GM11168 (cell line): Measurements from ENCODE around the gene IPP.
"Not testable (repeated sequence)": the region's sequence is repeated elsewhere in the genome, so short reads cannot be mapped to it uniquely, and the experiment has no call there.

ENCODE experiments used
- in situ Hi-C: fragments of 300-500 bp; cut with MboI; formaldehyde crosslinking; loops from one replicate; pipeline ENCODE4 v1.12.0; 2022; ENCODE audit warnings: low sequenced_read_pairs; ENCODE audit not compliant: unreplicated experiment

Gene IPP

DNA sequence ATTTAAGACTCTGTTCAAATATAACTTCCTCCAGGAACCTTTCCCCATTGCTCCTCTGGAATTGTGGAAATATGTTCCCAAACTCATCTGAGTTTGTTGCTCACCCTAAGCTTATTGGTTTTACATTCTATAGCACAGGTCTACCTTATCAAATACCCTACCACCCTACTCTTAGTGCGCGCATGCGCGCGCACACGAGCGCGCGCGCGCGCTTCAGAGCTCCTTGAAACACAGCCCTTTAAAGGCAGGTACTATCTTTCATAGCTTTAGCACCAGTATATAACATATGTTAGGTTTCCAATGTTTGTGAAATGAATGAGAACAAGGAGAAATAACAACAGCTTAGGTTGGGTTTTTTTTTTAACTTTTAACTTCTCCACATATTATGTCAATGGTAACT, 3.5 kb downstream of the IPP start:
- in situ Hi-C loops = no loop called here

DNA sequence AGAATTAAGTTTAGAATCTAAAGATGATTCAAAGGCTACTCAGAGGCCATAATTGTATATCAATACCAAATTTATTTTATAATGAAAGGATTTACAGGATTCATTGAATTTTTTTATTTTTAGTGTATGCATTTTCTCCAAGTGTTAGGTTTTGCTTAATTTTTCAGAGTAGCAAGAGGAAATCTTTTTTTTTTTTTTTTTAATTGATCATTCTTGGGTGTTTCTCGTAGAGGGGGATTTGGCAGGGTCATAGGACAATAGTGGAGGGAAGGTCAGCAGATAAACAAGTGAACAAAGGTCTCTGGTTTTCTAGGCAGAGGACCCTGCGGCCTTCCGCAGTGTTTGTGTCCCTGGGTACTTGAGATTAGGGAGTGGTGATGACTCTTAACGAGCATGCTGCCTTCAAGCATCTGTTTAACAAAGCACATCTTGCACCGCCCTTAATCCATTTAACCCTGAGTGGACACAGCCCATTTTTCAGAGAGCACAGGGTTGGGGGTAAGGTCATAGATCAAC, 10.8 kb downstream of the IPP start:
- in situ Hi-C loops = not testable (repeated sequence)

DNA sequence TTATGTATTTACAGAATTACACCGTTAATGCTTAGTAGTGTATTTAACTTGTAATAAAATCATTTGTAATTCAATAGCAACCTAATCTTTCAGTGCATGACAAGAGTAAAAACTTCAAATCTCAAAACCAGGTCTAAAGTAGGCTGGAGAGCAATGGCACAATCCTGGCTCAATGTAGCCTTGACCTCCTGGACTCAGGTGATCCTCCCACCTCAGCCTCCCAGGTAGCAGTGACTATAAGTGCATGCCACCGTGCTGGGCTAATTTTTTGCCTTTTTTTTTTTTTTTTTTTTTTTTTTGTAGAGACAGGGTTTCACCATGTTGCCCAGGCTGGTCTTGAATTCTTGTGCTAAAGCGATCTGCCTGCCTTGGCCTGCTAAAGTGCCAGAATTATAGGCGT, 11.3 kb downstream of the IPP start:
- in situ Hi-C loops = no loop called here

- in situ Hi-C loops = no loop called here
Observed at GRCh38 chr1:45730780-45731319, 19.6 kb downstream of the IPP start.

DNA sequence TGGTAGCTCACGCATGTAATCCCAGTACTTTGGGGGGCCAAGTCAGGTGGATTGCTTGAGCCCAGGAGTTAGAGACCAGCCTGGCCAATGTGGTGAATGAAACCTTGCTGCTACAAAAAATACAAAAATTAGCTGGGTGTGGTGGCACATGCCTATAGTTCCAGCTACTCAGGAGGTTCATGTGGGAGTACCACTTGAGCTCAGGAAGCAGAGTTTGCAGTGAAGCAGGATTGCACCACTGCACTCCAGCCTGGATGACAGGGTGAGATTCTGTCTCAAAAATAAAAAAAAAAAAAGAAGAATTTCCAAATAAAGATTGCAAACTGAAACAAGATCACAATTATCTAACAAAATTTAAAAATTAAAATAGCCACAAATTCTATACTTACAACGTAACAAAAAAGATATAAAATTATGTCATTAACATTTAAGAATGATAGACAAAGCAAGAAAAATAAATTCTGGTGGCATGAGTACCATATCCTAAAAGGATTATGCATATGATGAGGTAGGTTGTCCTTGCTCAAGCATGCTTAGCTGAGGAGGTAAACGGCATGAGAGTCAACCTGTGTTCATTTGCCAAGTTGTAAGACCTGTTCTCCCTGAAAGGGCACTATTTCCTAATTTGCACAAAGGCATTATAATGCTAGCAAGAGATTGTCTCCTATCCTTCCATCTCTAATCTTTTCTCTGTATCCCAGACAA, 20.2 kb downstream of the IPP start:
- in situ Hi-C loops = no loop called here

- in situ Hi-C loops = not testable (repeated sequence)
Observed at GRCh38 chr1:45726007-45726406, 24.4 kb downstream of the IPP start.

- in situ Hi-C loops = no loop called here
Observed at GRCh38 chr1:45723248-45723930, 27.1 kb downstream of the IPP start.

GRCh38 chr1:45722809-45723208, 27.6 kb downstream of the IPP start:
- in situ Hi-C loops = no loop called here

DNA sequence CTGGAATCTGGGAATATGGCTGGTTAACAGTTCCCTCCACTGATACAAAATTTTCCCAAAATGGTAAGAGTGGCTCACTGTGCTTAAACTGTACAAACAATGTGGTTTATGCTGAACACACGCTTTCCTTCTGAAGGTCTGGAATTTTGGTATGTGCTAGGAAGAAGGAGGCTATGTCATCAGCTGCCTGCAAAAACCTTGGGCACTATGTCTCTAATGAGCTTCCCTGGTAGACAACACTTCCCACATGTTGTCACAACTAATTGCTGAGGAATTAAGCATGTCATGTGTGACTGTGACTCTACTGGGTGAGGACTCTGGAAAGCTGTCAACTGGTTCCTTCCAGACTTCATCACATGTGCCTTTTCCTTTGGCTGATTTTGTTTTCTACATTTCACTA, 29.2 kb downstream of the IPP start:
- in situ Hi-C loops = no loop called here

DNA sequence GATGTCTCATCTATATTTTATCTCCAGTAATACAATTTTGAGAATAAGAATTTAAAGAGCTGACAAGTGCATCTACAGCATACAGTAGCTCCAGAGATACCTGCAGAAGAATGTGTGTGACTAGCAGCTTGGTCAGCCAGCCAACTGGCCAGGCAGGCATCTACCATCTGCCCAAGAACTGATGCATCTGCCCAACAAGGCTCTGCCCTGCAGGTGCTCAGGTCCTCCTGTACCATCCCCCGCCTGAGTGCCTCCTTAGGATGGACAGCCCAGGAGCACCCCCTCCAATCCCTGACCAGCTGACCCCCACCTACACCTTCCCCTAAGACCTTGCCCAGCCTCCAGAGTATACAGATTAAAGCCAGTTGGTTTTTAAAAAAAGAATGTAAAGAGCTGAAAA, 32.2 kb downstream of the IPP start:
- in situ Hi-C loops = no loop called here

DNA sequence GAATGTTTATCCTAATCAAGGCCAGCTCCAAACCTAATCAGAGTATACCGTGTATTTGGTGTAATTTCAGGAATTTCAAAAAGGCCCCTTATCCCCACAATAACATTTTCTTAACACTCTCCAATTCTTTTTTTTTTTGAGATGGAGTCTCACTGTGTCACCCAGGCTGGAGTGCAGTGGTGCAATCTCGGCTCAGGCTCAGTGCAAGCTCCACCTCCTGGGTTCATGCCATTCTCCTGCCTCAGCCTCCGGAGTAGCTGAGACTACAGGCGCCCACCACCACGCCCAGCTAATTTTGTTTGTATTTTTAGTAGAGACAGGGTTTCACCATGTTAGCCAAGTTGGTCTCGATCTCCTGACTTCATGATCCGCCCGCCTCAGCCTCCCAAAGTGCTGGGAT, 33.1 kb downstream of the IPP start:
- in situ Hi-C loops = not testable (repeated sequence)

DNA sequence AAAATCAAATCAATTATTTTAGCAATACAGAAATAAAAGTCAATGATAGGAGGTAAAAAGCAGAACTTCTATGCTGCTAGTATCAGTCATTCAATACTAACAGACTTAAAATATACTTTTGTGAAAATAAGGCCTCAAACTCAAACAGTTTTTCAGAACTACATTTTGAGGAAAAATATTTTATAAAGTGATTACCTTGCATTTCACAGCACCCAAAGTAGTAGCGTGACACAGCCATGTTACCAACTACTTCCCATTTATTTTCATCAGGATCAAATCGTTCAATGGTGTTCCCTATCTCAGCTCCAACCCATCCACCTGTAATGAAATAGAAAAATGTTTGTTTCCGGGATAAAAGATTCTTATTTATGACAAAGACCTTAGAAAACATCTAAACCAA, 33.8 kb downstream of the IPP start:
- in situ Hi-C loops = no loop called here

GRCh38 chr1:45713711-45714110, 36.7 kb downstream of the IPP start:
- in situ Hi-C loops = no loop called here

DNA sequence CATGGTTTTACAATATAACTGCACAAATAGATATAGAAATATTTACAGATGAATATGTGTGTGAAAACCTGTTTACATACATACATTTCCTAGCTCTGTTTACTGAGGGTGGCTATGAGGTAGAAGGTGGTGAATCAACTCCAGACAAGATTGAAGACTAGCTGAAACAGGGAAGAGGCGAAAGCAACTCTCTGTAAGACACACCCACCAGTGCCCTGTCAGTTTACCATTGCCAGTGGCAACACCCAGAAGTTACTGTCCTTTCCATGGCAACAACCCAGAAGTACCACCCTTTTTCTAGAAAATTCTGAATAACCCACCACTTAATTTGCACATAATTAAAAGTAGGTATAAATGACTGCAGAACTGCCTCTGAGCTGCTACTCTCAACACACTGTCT, 45.8 kb downstream of the IPP start:
- in situ Hi-C loops = no loop called here

DNA sequence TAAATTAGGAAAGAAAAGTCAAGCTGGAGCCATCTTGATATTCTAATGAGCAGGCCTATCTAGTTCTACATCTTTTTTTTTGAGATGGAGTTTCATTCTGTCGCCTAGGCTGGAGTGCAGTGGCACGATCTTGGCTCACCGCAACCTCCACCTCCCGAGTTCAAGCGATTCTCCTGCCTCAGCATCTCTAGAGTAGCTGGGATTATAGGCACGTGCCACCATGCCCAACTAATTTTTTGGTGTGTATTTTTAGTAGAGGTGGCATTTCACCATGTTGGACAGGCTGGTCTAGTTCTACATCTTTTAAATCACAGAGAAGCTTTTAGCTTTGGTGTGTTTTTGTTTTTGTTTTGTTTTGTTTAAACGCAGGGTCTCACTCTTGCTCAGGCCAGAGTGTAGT, 55.6 kb downstream of the IPP start:
- in situ Hi-C loops = no loop called here

DNA sequence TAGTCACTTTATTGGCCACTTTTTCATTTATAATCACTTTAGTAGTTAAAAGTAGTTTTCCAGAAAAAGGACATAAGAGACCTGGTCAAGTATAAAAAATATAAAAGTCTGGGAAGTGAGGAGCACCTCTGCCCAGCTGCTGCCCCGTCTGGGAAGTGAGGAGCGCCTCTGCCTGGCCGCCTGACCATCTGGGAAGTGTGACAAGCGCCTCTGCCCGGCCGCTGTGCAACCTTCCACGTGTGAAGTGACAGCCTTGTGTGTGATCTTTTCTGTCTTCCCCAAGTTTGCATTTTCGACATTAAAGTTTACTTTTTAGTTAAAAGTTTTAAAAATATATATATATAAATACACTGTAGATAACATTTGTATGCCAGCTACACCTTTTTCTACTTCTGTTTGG, 56.6 kb downstream of the IPP start:
- in situ Hi-C loops = not testable (repeated sequence)

- in situ Hi-C loops = no loop called here
Observed at GRCh38 chr1:45687754-45688740, 62.4 kb downstream of the IPP start, which contains the start of gene TMEM69. Gene TMEM69, plus strand, starts transcription at chr1:45688181. Its CDS starts 2,888 bp downstream, at chr1:45691069.

GRCh38 chr1:45687014-45687753, 63.3 kb downstream of the IPP start:
- in situ Hi-C loops = no loop called here

DNA sequence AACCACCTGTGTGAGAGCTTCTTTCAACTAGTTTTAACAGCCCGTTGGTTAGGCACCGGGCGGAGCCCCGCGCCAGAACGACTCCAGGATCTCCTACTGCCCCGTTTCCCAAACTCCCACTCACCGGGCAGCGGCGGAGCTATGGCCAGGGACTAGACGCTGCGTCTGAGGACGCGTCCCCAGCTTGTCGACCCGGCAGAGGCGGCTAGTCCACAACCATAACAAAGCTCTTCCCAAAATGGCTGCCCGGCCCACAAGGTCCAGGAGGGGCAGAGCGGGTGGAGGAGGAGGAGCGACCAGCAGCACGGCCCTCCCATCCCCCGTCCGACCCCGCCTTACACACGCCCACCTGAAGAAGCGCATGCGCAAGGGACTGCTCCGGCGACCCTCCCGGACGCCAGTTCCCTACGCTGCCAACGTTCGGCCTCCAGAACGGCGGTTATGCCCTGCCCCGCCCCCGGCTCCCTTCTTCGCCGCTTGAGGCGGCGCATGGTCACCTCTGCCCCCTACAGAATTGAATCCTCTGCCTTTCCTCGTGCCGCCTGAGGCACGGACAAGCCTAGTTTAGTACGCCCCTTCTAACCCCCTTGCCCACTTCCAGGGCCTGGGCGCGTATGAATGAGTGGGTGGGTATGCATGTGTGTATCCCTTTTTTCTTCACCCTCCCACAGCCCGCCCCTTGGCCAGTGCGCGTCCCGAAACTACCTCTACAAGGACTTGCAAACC, 64.0 kb downstream of the IPP start, which contains the start of gene GPBP1L1:
TSS of gene GPBP1L1 (minus strand) at position 246 of the 726 bp plus-strand sequence. CDS start 27,446 bp downstream, outside the sequence.
- in situ Hi-C loops = no loop called here
